Dermis microvascular lymphatic vessel endothelial cell (primary cell): ENCODE data around the gene VWC2. TPM values are rescaled to one million over a fixed set of nuclear protein-coding genes. Genes with fewer than 3 reads are reported as not detected.

ENCODE experiments used
- DNase-seq, 2 donors: peaks; one replicate each; pipeline versions ENCODE4 v3.0.0 to v3.0.0-alpha.2; 2010; ENCODE audit warnings: low read depth in 2 of 2
- total RNA-seq: library from RNA; depleted of rRNA; stranded (reverse); fragments of >200 nt; gene quantifications from 2 replicates; pipeline ENCODE4 v1.2.1, GENCODE V29; 2014

Gene VWC2
- not detected in 2 replicates for total RNA-seq

DNA sequence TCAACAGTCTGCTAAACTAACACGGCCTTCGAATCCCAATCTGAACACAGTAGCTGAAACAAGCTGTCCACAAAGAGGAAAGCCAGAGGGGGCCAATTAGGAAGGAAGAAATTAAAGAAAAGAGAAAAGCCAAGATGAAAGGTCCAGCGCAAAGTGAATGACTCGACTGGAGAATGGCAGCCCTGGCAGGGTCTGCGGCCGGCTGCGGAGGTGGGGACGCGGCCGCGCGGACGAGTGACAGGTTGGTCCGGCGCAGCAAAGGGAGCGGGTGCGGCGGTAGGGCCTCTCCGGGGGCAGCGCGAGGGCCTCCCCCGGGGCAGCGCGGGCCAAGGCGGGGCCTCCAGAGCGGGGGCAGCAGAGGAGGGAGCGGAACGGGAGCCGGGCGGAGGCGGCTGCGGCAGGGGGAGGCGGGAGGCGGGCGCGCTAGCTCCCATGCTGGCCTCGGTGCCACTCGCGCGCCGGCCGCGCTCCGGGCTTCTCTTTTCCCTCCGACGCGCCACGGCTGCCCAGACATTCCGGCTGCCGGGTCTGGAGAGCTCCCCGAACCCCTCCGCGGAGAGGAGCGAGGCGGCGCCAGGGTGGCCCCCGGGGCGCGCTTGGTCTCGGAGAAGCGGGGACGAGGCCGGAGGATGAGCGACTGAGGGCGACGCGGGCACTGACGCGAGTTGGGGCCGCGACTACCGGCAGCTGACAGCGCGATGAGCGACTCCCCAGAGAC lies at the start of gene VWC2:
Gene VWC2, plus strand, starts transcription at position 421 of the 718 bp plus-strand sequence. CDS start 1,798 bp downstream, outside the sequence.
- no peak for DNase-seq

DNA sequence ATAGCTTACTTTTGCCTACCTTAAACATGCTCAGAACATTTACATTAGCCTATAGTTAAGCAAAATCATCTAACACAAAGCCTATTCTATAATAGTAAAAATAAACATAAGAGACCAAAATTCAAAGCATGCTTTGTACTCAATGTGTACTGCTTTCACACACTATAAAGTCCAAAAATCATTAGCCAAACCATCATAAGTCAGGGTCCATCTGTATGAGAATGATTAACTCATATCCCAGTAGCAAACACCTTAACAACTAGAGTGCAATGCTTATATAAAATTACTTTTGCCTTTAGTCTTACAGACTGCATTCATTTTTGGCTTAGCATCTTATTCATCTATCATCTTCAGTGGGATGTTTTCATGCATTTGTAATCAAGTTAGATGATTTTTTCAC lies 49.4 kb upstream of the VWC2 start:
- DNase-seq: no peak

GRCh38 chr7:49731836-49732235 lies 41.6 kb upstream of the VWC2 start:
- no peak for DNase-seq

- no peak for DNase-seq
Observed at GRCh38 chr7:49762666-49763065, 10.8 kb upstream of the VWC2 start.

DNA sequence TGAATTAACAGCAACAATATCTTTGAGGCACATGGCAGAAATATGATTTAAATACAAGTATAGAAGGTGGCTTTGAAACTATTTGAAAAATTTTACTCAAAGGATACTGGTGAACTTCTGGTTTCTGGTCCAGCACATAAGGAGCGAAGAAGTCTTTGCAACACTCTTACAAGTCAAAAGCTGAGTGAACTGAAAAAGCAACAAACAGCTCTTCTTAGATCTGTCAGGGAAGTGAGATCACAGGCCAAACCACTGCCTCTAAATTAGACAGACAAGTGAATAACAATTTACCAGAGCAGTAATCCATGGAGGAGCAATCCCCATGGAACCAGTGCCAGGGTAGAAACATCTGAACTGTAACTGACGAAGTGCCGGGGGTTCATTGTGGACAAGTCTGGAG lies 9.6 kb upstream of the VWC2 start:
- no peak for DNase-seq

DNA sequence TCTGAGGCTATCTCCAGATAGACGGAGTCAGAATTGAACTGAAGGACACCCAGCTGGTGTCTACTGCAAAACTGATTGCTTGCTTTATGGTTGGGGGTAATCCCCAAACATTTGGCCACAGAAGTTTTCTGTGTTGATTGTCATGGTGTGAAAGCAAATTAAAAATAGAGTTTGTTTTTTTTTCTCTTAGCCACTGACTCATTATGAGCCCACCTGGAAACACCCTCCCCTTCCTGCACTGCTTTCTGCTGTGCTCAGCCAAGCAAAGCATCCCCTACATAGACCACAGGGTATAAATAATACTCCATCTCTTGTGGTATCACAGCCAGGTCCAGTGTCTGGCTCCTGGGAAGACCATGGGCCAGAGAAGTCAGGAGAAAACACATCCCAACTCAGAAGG lies 6.5 kb upstream of the VWC2 start:
- no peak for DNase-seq

DNA sequence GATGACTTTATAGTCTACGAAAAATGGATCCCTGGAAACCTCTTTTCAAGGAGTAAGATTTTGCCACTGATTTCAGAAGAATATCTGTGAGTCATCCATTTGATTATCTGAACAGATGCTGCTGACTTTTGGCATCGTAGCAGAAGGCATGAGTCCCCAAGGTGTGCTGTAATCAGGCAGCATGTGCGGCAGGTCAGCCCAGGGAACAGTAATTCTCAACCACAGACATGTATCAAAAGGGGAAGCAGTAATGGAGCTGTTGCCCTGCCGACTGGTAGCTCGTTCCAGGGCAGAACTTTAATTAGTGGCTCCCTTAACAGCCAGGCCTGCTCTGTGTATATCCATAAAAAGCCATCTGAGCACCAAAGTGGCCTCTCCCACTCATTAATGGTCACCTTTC lies 5.7 kb upstream of the VWC2 start:
- no peak for DNase-seq

- no peak for DNase-seq
Observed at GRCh38 chr7:49768254-49768653, 5.2 kb upstream of the VWC2 start.

- DNase-seq: no peak
Observed at GRCh38 chr7:49768835-49769234, 4.6 kb upstream of the VWC2 start.

GRCh38 chr7:49769285-49769857 lies 4.1 kb upstream of the VWC2 start:
- no peak for DNase-seq

- DNase-seq: no peak
Observed at GRCh38 chr7:49770838-49771237, 2.6 kb upstream of the VWC2 start.

DNA sequence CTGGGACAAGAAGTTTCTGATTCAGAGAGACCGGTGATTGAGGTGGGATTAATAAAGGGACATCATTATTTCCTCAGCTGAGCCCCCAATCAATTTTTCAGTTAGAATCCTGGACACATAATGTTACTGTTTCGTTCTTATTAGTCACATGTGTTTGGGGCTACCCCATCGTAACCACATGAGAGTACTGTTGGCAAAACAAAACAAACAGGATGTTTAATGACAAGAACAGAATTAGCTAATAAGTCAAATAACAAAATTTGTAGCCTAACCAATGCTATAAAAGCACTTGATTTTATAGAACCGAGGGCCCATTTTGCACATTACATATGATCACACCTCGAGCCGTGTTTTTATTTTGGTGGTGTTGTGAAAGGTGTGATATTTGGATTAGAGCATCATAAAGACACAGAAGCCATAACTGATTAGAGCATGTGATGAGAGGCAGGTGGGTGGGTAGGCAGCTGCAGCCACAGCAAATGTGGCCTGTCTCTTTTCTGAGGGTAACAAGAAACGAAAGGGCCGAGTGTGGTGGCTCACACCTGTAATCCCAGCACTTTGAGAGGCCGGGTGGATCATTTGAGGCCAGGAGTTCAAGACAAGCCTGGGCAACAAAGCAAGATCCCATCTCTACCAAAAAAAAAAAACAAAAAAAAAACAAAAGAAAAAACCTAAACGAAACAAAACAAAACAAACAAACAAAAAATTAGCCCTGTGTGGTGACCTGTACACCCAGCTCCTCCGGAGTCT lies 1.8 kb upstream of the VWC2 start:
- no peak for DNase-seq

DNA sequence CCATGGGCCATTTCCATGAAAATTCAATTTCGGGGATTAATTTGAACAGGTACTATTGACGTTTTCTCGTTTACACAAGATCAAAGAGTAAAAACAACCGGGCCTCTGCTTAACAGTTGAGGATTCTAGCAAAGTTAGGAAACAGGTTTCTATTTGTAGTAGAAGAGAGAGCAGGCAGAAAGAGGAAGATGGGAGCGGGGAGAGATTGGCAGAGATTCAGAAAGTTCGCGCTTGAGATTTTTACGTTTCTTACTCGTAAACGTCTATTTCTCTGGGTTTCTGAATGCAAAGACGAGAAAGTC lies 571 bp upstream of the VWC2 start:
- no peak for DNase-seq

DNA sequence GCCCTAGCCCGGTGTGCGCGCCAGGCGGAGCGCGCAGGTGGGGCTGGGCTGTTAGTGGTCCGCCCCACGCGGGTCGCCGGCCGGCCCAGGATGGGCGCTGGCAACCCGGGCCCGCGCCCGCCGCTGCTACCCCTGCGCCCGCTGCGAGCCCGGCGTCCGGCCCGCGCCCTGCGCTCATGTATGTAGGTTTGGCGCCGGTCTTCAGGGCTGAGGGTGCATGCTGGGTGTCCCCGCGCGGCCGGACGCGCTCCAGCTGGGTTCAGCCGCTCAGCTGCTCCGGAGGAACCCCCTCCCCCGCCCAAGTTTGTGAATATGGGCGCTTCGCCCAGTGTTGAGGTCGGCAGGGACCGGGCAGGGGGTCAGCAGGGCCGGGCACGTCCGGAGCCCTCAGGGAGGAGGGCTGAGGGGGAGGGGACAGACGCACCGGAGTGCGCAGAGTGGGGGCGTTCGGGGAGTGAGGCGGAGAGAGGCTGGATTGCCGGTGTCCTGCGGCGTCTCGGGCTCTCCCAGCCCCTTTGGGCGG lies 559 bp downstream of the VWC2 start:
- DNase-seq: no peak

DNA sequence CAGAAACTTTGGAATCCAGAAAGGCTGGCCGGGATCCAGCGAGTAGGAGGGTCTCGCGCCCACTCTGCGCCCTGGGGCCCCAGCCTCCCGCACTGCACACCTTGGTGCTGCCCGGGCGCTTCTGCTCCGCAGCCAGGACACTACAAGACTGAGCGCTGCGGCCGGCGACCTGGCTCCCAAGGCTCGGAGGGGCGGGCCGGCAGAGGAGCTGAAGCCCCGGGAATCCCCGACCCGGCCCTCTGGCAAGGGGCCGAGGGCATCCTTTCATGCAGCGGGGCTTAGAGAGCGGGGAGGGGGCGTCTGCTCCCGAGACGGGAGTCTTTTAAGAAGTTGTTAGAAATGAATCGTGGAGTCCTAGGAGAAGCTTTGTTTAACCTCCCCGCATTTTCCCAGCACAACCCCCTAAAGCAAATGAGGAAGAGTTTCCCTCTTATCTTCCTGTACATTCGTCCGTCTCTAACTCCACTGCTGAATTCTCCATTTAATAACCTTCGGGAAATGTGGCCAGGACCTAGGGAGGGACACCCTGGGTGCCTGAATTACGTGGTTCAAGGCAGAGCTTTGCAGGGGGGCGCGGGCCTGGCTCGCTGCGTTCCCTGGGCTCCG lies 1.1 kb downstream of the VWC2 start:
- no peak for DNase-seq

- DNase-seq: no peak
Observed at GRCh38 chr7:49775065-49775948, 1.9 kb downstream of the VWC2 start.

DNA sequence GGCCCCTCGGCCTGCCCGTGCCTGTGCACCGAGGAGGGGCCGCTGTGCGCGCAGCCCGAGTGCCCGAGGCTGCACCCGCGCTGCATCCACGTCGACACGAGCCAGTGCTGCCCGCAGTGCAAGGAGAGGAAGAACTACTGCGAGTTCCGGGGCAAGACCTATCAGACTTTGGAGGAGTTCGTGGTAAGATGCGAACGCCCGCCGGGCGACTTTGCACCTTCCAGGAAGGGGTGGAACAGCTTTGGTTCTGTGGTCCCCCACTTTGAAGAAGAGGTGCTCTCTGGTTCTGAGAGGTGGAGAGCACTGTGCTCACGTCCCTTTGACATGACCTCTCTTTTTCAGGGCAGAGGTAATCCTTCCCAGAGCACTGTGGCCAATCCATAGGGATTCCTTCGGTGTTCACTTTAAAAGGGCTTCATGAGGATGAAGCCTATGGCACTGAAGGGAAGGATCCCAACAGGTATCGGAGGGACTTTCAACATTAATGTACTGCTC lies 2.6 kb downstream of the VWC2 start:
- no peak for DNase-seq

GRCh38 chr7:49776994-49777393 lies 3.6 kb downstream of the VWC2 start:
- no peak for DNase-seq

GRCh38 chr7:49778731-49779270 lies 5.4 kb downstream of the VWC2 start:
- no peak for DNase-seq

GRCh38 chr7:49780953-49781352 lies 7.5 kb downstream of the VWC2 start:
- no peak for DNase-seq

DNA sequence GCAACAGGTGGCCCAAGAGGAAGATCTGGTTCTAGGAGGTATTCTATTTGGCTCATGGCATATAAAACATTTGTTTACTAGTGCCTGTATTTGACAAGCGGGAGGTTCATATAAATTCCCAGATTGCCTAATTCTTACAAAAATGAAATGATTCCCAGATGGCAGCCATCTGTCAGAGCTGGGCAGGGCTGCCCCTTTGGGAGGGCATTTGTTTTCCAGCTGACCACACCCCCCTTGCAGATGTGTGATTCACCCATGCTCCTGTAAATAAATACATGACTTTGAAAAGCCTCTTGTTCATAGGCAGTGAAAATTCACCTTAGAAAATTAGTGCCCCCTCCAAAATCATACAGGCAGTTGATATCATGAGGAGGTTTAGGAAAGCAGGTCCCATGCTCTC lies 8.6 kb downstream of the VWC2 start:
- no peak for DNase-seq
